GM12891 (cell line): Measurements from ENCODE around the gene TARS2.

Experiments used
- DNase-seq: peaks from one replicate; pipeline ENCODE4 v3.0.0; 2011; ENCODE audit warnings: low spot score; ENCODE audit not compliant: insufficient read length
- FAIRE-seq: peaks from 2 replicates; lab custom pipeline; 2011; peaks lifted over from hg19 to GRCh38; lab: Jason Lieb, UNC
- PAX5 ChIP-seq: IDR thresholded peaks from 2 replicates; pipeline ENCODE4 v1.6.1; 2011; ENCODE audit warnings: low read length, moderate library complexity, mild to moderate bottlenecking; ENCODE audit not compliant: insufficient read depth, severe bottlenecking
- POLR2A ChIP-seq: IDR thresholded peaks from 2 replicates; pipeline ENCODE4 v1.6.1; 2011; ENCODE audit warnings: low read depth, low read length, control low read depth
- POLR2AphosphoS5 ChIP-seq: IDR thresholded peaks from 2 replicates; pipeline ENCODE4 v1.6.1; 2011; ENCODE audit warnings: low read depth, low read length, control low read depth
- POU2F2 ChIP-seq: IDR thresholded peaks from 2 replicates; pipeline ENCODE4 v1.6.1; 2011; ENCODE audit warnings: low read depth, mild to moderate bottlenecking, control low read depth, low read length, moderate library complexity
- SPI1 ChIP-seq: IDR thresholded peaks from 2 replicates; pipeline ENCODE4 v1.6.1; 2011; ENCODE audit warnings: low read depth, low read length, control low read depth
- TAF1 ChIP-seq: IDR thresholded peaks from 2 replicates; pipeline ENCODE4 v1.6.1; 2011; ENCODE audit warnings: low read depth, low read length, control low read depth

TARS2 gene

GRCh38 chr1:150516616-150517015, 29.4 kb downstream of the TARS2 start:
- no peak for TF ChIP-seq PAX5
- no peak for TF ChIP-seq TAF1
- no peak for TF ChIP-seq POLR2AphosphoS5
- no peak for TF ChIP-seq POU2F2
- no peak for TF ChIP-seq SPI1
- TF ChIP-seq POLR2A, result no peak
- FAIRE-seq (no peak), DNase-seq (no peak)

- DNase-seq, result no peak
- TF ChIP-seq POLR2A, result no peak
- no peak for TF ChIP-seq POU2F2
- TF ChIP-seq PAX5, result no peak
- FAIRE-seq, result no peak
Observed at GRCh38 chr1:150521196-150521968, 34.2 kb downstream of the TARS2 start.

DNA sequence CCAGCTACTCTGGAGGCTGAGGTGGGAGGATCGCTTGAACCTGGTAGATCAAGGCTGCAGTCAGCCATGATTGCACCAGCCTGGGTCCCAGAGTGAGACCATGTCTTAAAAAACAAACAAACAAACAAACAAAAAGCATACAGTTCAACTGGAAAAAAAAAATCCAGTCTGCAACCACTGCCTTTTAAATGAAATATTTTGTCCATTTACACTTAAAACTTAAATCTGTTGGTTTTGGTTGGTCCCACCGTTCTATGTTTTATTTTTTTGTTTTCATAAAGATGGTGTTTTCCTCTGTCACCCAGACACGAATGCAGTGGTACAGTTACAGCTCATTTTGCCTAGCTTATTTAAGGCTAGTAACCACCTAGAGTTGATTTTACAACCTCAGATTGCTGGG, 38.1 kb downstream of the TARS2 start:
- FAIRE-seq (no peak), DNase-seq (no peak)
- TF ChIP-seq POU2F2, result no peak
- no peak for TF ChIP-seq PAX5
- TF ChIP-seq POLR2A, result no peak
- TF ChIP-seq POLR2AphosphoS5, result no peak
- no peak for TF ChIP-seq SPI1
- TF ChIP-seq TAF1, result no peak

DNA sequence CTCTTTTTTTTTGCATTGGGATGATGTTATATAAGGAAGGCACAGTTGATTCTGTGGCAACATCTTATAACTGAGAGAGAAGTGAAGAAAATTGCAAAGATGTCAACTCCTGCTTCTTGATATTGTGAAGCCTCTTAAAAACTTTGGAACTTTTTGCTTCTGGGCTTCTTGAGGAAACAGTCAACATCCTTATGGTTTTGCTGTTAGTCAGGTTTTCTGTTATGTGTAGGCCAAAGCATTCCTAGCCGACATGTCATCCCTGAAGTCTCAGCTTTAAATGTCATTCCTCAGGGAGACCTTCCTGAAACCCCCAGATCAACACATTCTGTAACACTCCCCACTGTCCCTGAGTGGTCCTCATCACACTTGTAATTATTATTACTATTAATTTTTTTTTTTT, 41.0 kb downstream of the TARS2 start:
- DNase-seq, result no peak
- no peak for FAIRE-seq
- TF ChIP-seq POLR2A (no peak), POLR2AphosphoS5 (no peak), PAX5 (no peak), SPI1 (no peak), POU2F2 (no peak), TAF1 (no peak)

- DNase-seq (no peak), FAIRE-seq (no peak)
- no peak for TF ChIP-seq PAX5
- no peak for TF ChIP-seq POLR2AphosphoS5
- TF ChIP-seq POLR2A, result no peak
- TF ChIP-seq POU2F2, result no peak
- no peak for TF ChIP-seq TAF1
- no peak for TF ChIP-seq SPI1
Observed at GRCh38 chr1:150529017-150529416, 41.8 kb downstream of the TARS2 start.

DNA sequence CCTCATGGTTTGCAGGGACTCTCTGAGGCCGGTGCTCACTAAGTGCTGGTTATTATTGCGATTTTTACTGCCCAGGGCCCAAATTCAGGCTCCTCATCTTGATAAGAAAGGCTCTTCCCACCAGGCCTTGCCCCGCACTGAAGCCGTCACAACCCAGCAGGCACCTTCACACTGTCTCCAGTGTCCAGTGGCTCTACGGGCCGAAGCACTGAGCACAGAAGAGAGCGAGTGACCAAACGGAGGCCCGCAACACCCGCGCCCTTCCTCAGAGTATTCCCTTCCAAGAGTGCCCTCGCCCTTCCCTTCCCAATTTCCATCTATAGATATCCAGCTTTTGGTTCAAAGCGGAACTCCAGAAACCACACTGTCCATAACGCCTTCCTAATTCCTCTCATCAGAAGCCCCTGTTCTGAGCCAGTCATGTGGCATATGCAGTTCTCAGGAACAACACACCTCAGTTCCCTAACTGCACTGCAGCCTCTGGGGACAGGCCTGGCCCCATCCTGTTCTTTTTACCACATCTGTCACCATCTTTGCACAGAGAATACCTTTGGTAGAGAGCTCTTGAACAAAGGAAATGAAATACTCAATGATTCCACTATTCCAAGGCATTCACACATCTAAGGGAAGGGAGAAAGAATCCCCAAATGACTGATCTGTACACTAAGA, 43.4 kb downstream of the TARS2 start:
- FAIRE-seq (no peak), DNase-seq (no peak)
- TF ChIP-seq POLR2AphosphoS5 (no peak), POLR2A (no peak), TAF1 (no peak), PAX5 (no peak)

DNA sequence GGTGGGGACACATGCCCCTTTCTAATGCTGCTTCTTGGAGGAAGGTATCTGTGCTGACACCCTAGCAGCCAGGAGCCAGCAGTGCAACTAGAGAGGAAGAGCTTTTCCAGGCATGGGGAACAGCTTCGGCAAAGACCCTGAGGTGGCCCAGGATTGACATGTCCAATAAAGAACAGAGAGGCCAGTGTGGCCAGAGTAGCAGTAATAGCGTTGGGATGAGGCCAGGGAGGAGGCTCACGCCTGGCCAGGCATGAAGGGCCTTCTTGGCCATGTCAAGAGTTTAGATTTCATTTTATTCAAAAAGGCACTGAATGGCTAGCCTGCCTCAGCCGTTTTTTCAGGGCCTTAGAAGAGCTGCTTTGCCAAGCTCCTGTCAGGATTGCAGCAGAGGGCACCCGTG, 45.6 kb downstream of the TARS2 start:
- no peak for TF ChIP-seq SPI1
- no peak for TF ChIP-seq PAX5
- no peak for TF ChIP-seq TAF1
- no peak for TF ChIP-seq POLR2AphosphoS5
- TF ChIP-seq POU2F2, result no peak
- TF ChIP-seq POLR2A, result no peak
- FAIRE-seq, result no peak
- DNase-seq, result no peak

- no peak for DNase-seq
- TF ChIP-seq POLR2A (no peak), POLR2AphosphoS5 (no peak), POU2F2 (no peak), SPI1 (no peak), TAF1 (no peak), PAX5 (no peak)
- no peak for FAIRE-seq
Observed at GRCh38 chr1:150534002-150534401, 46.8 kb downstream of the TARS2 start.

DNA sequence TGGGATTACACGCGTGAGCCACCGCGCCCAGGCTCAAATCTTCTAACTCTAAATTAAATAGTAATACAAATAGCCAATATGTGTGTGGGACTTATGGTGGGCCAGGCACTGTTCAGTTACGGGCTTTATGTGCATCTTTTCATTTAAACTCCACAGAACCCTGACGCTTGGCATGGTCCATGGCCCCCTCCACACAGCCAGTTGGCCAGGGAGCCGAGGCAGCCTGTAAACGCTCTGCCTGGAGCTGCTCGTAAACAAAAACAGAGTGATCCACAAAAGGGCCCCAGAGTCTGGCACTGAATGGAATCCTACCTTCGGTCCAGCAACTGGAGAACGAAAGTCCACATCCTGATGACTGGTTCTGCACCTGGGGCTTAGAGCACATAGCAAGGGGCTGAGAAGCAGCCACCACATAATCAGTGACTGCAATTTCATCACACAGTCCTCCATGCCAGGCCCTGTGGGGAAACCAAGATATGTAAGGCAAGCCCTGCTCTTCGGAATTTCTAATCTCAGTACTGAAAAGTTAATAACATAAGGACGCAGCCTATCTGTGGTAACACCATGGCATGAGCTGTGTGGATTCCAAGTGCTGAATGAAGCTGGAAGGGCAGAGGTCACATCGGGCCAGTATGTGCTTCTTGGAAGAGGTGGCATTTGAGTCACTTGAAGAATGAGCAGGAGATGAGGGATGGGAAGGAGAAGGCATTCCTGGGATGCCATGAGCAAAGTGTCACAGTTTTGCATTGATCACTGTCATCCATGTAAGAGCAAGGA, 48.5 kb downstream of the TARS2 start:
- FAIRE-seq, result no peak
- no peak for DNase-seq

More for the DNA sequence above, 48.5 kb downstream of the TARS2 start:
- TF ChIP-seq SPI1 (no peak), TAF1 (no peak), POLR2A (no peak), POLR2AphosphoS5 (no peak), POU2F2 (no peak), PAX5 (no peak)
